Measurements from ENCODE around the gene HOXC4. TPM values are rescaled to one million over a fixed set of nuclear protein-coding genes. Genes with fewer than 3 reads are reported as not detected.

HOXC4 gene
- total RNA-seq, 5 donors from 2014 or later (not counting 1 experiment from before 2014, with no cell fraction given), result 0.36 to 1.4 (median 0.61) TPM

GRCh38 chr12:54032086-54032619 is 21.5 kb upstream of the HOXC4 start:
- ATAC-seq (replicated peaks in 1 of 4), result no peak
- CTCF ChIA-PET, result interaction anchor here (0.6 to 2.7 kb wide), 25 partner anchors 9 to 828 kb away, joined by 3 to 27 read pairs (median 3); no protein-coding TSS in a partner anchor
- no peak overlapping the region for H3K27ac ChIP-seq (ENCODE audit: low read length)
- H3K4me1 Mint-ChIP-seq, result peaks cover 29 to 43% (median 33%) of the 10 kb centered on the region in 3 donors
- peaks cover 27 to 97% of the 10 kb centered on the region in 2 experiments for H3K27me3 ChIP-seq (replicated peaks in 1 of 2; ENCODE audit: control insufficient read depth in 2 of 2, extremely low read depth in 1 of 2, insufficient read depth in 2 of 2, low read length in 1 of 2)
- POLR2A ChIA-PET, result interaction anchor here (0.7 to 1.1 kb wide), 2 partner anchors 158 to 169 kb away, joined by 5 to 8 read pairs; no protein-coding TSS in a partner anchor
- no peak for DNase-seq
- H3K4me3 Mint-ChIP-seq, result peak overlapping the region in 1 of 3 donors; percentile 68
- peaks cover 0 to 51% of the 10 kb centered on the region in 2 experiments for H3K4me1 ChIP-seq (ENCODE audit: control insufficient read depth in 1 of 2, extremely low read depth in 1 of 2, insufficient read depth in 2 of 2, low read length in 2 of 2)
- H3K36me3 Mint-ChIP-seq, result no peaks in the 10 kb centered on the region
- H3K4me3 ChIP-seq (ENCODE audit: control insufficient read depth in 1 of 2, extremely low read depth in 1 of 2, low read length in 1 of 2), result no peak overlapping the region
- H3K36me3 ChIP-seq (ENCODE audit: control insufficient read depth in 2 of 2, extremely low read depth in 1 of 2, insufficient read depth in 1 of 2, low read length in 1 of 2), result no peaks in the 10 kb centered on the region
- no peak overlapping the region for H3K27ac Mint-ChIP-seq
- 48% methylated on average over 5 of the region's 6 CpGs for WGBS (ENCODE audit: insufficient coverage)
- H3K9me3 Mint-ChIP-seq, result peaks cover 0 to 4% (median 4%) of the 10 kb centered on the region in 3 donors
- peaks cover 64 to 83% of the 10 kb centered on the region in 2 donors for H3K27me3 Mint-ChIP-seq
- no peaks in the 10 kb centered on the region for H3K9me3 ChIP-seq

- ChIA-PET CTCF (interaction anchor here (0.6 to 2.7 kb wide), 26 partner anchors 9 to 827 kb away, joined by 3 to 27 read pairs (median 3); partner anchors contain the start of genes HOXC4 (in 1 of the 2) and HOXC8 (in 1 of the 2)), POLR2A (interaction anchor here (0.6 to 1.1 kb wide), 4 partner anchors 24 to 169 kb away, joined by 3 to 8 read pairs (median 6); no protein-coding TSS in a partner anchor)
- peaks cover 24 to 97% of the 10 kb centered on the region in 2 experiments for H3K27me3 ChIP-seq (replicated peaks in 1 of 2; ENCODE audit: control insufficient read depth in 2 of 2, extremely low read depth in 1 of 2, insufficient read depth in 2 of 2, low read length in 1 of 2)
- H3K27ac ChIP-seq (ENCODE audit: low read length), result no peak within 1 kb of the TSS
- 8% methylated on average over 2 of the region's 12 CpGs for WGBS (ENCODE audit: insufficient coverage)
- no peak within 1 kb of the TSS for H3K27ac Mint-ChIP-seq
- H3K36me3 Mint-ChIP-seq, result no peaks in the 10 kb centered on the region
- peak in 33 of 35 experiments; percentile 22 to 81 (median 53) for DNase-seq
- H3K9me3 Mint-ChIP-seq, result peaks cover 0 to 4% (median 4%) of the 10 kb centered on the region in 3 donors
- H3K9me3 ChIP-seq, result no peaks in the 10 kb centered on the region
- ATAC-seq (replicated peaks in 1 of 4), result peak in 1 of 4 experiments; percentile 41
- H3K36me3 ChIP-seq (ENCODE audit: control insufficient read depth in 2 of 2, extremely low read depth in 1 of 2, insufficient read depth in 1 of 2, low read length in 1 of 2), result no peaks in the 10 kb centered on the region
- peaks cover 63 to 83% of the 10 kb centered on the region in 2 donors for H3K27me3 Mint-ChIP-seq
- peaks cover 0 to 50% of the 10 kb centered on the region in 2 experiments for H3K4me1 ChIP-seq (ENCODE audit: control insufficient read depth in 1 of 2, extremely low read depth in 1 of 2, insufficient read depth in 2 of 2, low read length in 2 of 2)
- peak within 1 kb of the TSS; percentile 24 to 36 for H3K4me3 ChIP-seq (ENCODE audit: control insufficient read depth in 1 of 2, extremely low read depth in 1 of 2, low read length in 1 of 2)
- peaks cover 29 to 38% (median 33%) of the 10 kb centered on the region in 3 donors for H3K4me1 Mint-ChIP-seq
- H3K4me3 Mint-ChIP-seq, result peak within 1 kb of the TSS; percentile 29 to 68 (median 37)
Observed at GRCh38 chr12:54032627-54033100, 21.0 kb upstream of the HOXC4 start, which contains the start of gene HOXC5. Gene HOXC5 (plus strand): TSS chr12:54033050. CDS start chr12:54033123, 73 bp downstream.

GRCh38 chr12:54033106-54033979 is 20.3 kb upstream of the HOXC4 start:
- Histone ChIP-seq H3K4me3 (ENCODE audit: control insufficient read depth in 1 of 2, extremely low read depth in 1 of 2, low read length in 1 of 2) (peak overlapping the region; percentile 24 to 36), H3K27ac (ENCODE audit: low read length) (no peak overlapping the region), H3K36me3 (ENCODE audit: control insufficient read depth in 2 of 2, extremely low read depth in 1 of 2, insufficient read depth in 1 of 2, low read length in 1 of 2) (no peaks in the 10 kb centered on the region), H3K27me3 (replicated peaks in 1 of 2; ENCODE audit: control insufficient read depth in 2 of 2, extremely low read depth in 1 of 2, insufficient read depth in 2 of 2, low read length in 1 of 2) (peaks cover 26 to 97% of the 10 kb centered on the region in 2 experiments), H3K9me3 (no peaks in the 10 kb centered on the region), H3K4me1 (ENCODE audit: control insufficient read depth in 1 of 2, extremely low read depth in 1 of 2, insufficient read depth in 2 of 2, low read length in 2 of 2) (peaks cover 0 to 47% of the 10 kb centered on the region in 2 experiments)
- ChIA-PET POLR2A (interaction anchor here in 1 of 2 donors (0.6 kb wide), 2 partner anchors 23 to 158 kb away, joined by 3 to 7 read pairs; no protein-coding TSS in a partner anchor), CTCF (interaction anchor here (0.6 to 2.7 kb wide), 14 partner anchors 8 to 183 kb away, joined by 3 to 27 read pairs (median 4); partner anchors contain the start of genes HOXC4 (in 1 of the 2) and HOXC8 (in 1 of the 2))
- DNase-seq, result no peak
- no peaks in the 10 kb centered on the region for H3K36me3 Mint-ChIP-seq
- no peak overlapping the region for H3K27ac Mint-ChIP-seq
- WGBS (ENCODE audit: insufficient coverage), result 10% methylated on average over 41 of the region's 61 CpGs
- H3K27me3 Mint-ChIP-seq, result peaks cover 66 to 84% of the 10 kb centered on the region in 2 donors
- peaks cover 28 to 36% (median 33%) of the 10 kb centered on the region in 3 donors for H3K4me1 Mint-ChIP-seq
- peak in 1 of 4 experiments; percentile 17 for ATAC-seq (replicated peaks in 1 of 4)
- H3K4me3 Mint-ChIP-seq, result peak overlapping the region in 2 of 3 donors; percentile 29 to 68
- H3K9me3 Mint-ChIP-seq, result peaks cover 0 to 4% (median 4%) of the 10 kb centered on the region in 3 donors

GRCh38 chr12:54033980-54034784 is 19.5 kb upstream of the HOXC4 start:
- Histone ChIP-seq H3K27ac (ENCODE audit: low read length) (no peak overlapping the region), H3K36me3 (ENCODE audit: control insufficient read depth in 2 of 2, extremely low read depth in 1 of 2, insufficient read depth in 1 of 2, low read length in 1 of 2) (no peaks in the 10 kb centered on the region), H3K27me3 (replicated peaks in 1 of 2; ENCODE audit: control insufficient read depth in 2 of 2, extremely low read depth in 1 of 2, insufficient read depth in 2 of 2, low read length in 1 of 2) (peaks cover 23 to 97% of the 10 kb centered on the region in 2 experiments), H3K4me3 (ENCODE audit: control insufficient read depth in 1 of 2, extremely low read depth in 1 of 2, low read length in 1 of 2) (peak overlapping the region; percentile 10 to 24), H3K4me1 (ENCODE audit: control insufficient read depth in 1 of 2, extremely low read depth in 1 of 2, insufficient read depth in 2 of 2, low read length in 2 of 2) (peaks cover 0 to 40% of the 10 kb centered on the region in 2 experiments), H3K9me3 (no peaks in the 10 kb centered on the region)
- ATAC-seq (replicated peaks in 1 of 4), result peak; percentile 33 to 54 (median 46)
- Mint-ChIP-seq H3K9me3 (peaks cover 0 to 4% (median 4%) of the 10 kb centered on the region in 3 donors), H3K36me3 (no peaks in the 10 kb centered on the region), H3K4me3 (peak overlapping the region in 2 of 3 donors; percentile 47 to 68), H3K27ac (no peak overlapping the region), H3K27me3 (peaks cover 67 to 88% of the 10 kb centered on the region in 2 donors), H3K4me1 (peaks cover 23 to 31% (median 29%) of the 10 kb centered on the region in 3 donors)
- ChIA-PET CTCF (no interaction called here), POLR2A (no interaction called here)
- WGBS (ENCODE audit: insufficient coverage), result 14% methylated on average over 32 of the region's 57 CpGs
- DNase-seq, result no peak

- Histone ChIP-seq H3K4me1 (ENCODE audit: control insufficient read depth in 1 of 2, extremely low read depth in 1 of 2, insufficient read depth in 2 of 2, low read length in 2 of 2) (peaks cover 0 to 34% of the 10 kb centered on the region in 2 experiments), H3K36me3 (ENCODE audit: control insufficient read depth in 2 of 2, extremely low read depth in 1 of 2, insufficient read depth in 1 of 2, low read length in 1 of 2) (no peaks in the 10 kb centered on the region), H3K27me3 (replicated peaks in 1 of 2; ENCODE audit: control insufficient read depth in 2 of 2, extremely low read depth in 1 of 2, insufficient read depth in 2 of 2, low read length in 1 of 2) (peaks cover 23 to 97% of the 10 kb centered on the region in 2 experiments), H3K4me3 (ENCODE audit: control insufficient read depth in 1 of 2, extremely low read depth in 1 of 2, low read length in 1 of 2) (no peak overlapping the region), H3K9me3 (no peaks in the 10 kb centered on the region), H3K27ac (ENCODE audit: low read length) (no peak overlapping the region)
- ChIA-PET CTCF (no interaction called here), POLR2A (no interaction called here)
- H3K9me3 Mint-ChIP-seq, result peaks cover 0 to 4% (median 4%) of the 10 kb centered on the region in 3 donors
- peaks cover 69 to 89% of the 10 kb centered on the region in 2 donors for H3K27me3 Mint-ChIP-seq
- peak overlapping the region; percentile 0 to 58 (median 21) for H3K4me3 Mint-ChIP-seq
- DNase-seq (no peak), ATAC-seq (replicated peaks in 1 of 4) (no peak)
- peaks cover 18 to 27% (median 23%) of the 10 kb centered on the region in 3 donors for H3K4me1 Mint-ChIP-seq
- H3K27ac Mint-ChIP-seq, result peak overlapping the region in 1 of 2 donors; percentile 65
- 35% methylated on average over 15 of the region's 22 CpGs for WGBS (ENCODE audit: insufficient coverage)
- H3K36me3 Mint-ChIP-seq, result no peaks in the 10 kb centered on the region
Observed at GRCh38 chr12:54034785-54035310, 18.8 kb upstream of the HOXC4 start.

Measured in T-cell (primary cell).